Parathyroid adenoma (tissue), 2 donors: ENCODE measurements around the gene MCM7.

Experiments used
- H2AFZ ChIP-seq: fragments of 300-600 bp; sonication (generic); one replicate; pipeline ENCODE4 v1.7.0; 2017; ENCODE audit warnings: antibody characterized with exemption, mild to moderate bottlenecking
- H3K27ac ChIP-seq: fragments of 300-600 bp; sonication (generic); one replicate; pipeline ENCODE4 v1.7.0; 2017
- H3K27me3 ChIP-seq: fragments of 300-600 bp; sonication (generic); one replicate; pipeline ENCODE4 v1.7.0; 2017; ENCODE audit warnings: low read length; ENCODE audit not compliant: control insufficient read depth, insufficient read depth
- H3K36me3 ChIP-seq: fragments of 300-600 bp; sonication (generic); one replicate; pipeline ENCODE4 v1.7.0; 2017; ENCODE audit warnings: low read length; ENCODE audit not compliant: control insufficient read depth, insufficient read depth
- H3K4me1 ChIP-seq: fragments of 300-600 bp; sonication (generic); one replicate; pipeline ENCODE4 v1.7.0; 2017; ENCODE audit warnings: control low read depth
- H3K4me2 ChIP-seq: fragments of 300-600 bp; sonication (generic); one replicate; pipeline ENCODE4 v1.7.0; 2017; ENCODE audit warnings: low read length
- H3K4me3 ChIP-seq: fragments of 300-600 bp; sonication (generic); one replicate; pipeline ENCODE4 v1.7.0; 2017; ENCODE audit warnings: low read depth, low read length
- H3K79me2 ChIP-seq: fragments of 300-600 bp; sonication (generic); one replicate; pipeline ENCODE4 v1.7.0; 2017; ENCODE audit warnings: control low read depth
- H3K9ac ChIP-seq: fragments of 300-600 bp; sonication (generic); one replicate; pipeline ENCODE4 v1.7.0; 2017; ENCODE audit warnings: mild to moderate bottlenecking
- H3K9me3 ChIP-seq: fragments of 300-600 bp; sonication (generic); one replicate; pipeline ENCODE4 v1.7.0; 2017; ENCODE audit warnings: low read length; ENCODE audit not compliant: control insufficient read depth
- TF ChIP-seq, protein P1 (sequence below): fragments of 300-600 bp; sonication (generic); IDR thresholded peaks from one replicate; pipeline ENCODE4 v1.7.0; 2017; ENCODE audit warnings: antibody characterized with exemption, mild to moderate bottlenecking
- donor health status: primary hyperparathyroidism.

MCM7 gene

GRCh38 chr7:100077205-100077604 lies 24.0 kb downstream of the MCM7 start:
- Histone ChIP-seq H3K79me2 (peaks cover 19% of the 10 kb centered on the region), H3K9me3 (no peaks in the 10 kb centered on the region), H3K27me3 (no peaks in the 10 kb centered on the region), H3K4me1 (peaks cover 5% of the 10 kb centered on the region), H3K4me2 (no peak overlapping the region), H3K36me3 (peaks cover 1% of the 10 kb centered on the region), H2AFZ (no peak overlapping the region), H3K9ac (no peak overlapping the region), H3K27ac (no peak overlapping the region), H3K4me3 (no peak overlapping the region)
- TF ChIP-seq, protein P1, sequence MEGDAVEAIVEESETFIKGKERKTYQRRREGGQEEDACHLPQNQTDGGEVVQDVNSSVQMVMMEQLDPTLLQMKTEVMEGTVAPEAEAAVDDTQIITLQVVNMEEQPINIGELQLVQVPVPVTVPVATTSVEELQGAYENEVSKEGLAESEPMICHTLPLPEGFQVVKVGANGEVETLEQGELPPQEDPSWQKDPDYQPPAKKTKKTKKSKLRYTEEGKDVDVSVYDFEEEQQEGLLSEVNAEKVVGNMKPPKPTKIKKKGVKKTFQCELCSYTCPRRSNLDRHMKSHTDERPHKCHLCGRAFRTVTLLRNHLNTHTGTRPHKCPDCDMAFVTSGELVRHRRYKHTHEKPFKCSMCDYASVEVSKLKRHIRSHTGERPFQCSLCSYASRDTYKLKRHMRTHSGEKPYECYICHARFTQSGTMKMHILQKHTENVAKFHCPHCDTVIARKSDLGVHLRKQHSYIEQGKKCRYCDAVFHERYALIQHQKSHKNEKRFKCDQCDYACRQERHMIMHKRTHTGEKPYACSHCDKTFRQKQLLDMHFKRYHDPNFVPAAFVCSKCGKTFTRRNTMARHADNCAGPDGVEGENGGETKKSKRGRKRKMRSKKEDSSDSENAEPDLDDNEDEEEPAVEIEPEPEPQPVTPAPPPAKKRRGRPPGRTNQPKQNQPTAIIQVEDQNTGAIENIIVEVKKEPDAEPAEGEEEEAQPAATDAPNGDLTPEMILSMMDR: no peak

DNA sequence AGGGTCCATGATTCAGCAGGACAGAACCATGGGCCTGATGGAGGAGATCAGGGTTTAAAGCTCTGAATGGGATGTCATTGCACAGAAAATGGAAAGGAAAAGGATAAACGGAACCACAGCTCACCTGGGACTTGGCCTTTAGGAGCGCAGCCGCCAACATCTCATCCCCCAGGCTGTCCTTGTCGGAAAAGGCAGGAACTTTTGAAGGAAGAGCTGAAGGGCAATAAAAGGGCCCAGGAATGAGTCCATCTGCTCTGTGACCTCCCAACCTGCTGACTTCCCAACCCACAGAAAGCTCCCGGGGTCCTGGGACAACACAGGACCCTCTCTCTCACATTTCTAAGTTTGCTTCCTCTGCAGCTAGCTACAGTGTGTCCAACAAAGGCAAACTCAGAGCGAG lies 25.8 kb downstream of the MCM7 start:
- H3K4me2 ChIP-seq: no peak overlapping the region
- peaks cover 12% of the 10 kb centered on the region for H3K79me2 ChIP-seq
- H3K9ac ChIP-seq: no peak overlapping the region
- peaks cover 9% of the 10 kb centered on the region for H3K36me3 ChIP-seq
- no peaks in the 10 kb centered on the region for H3K27me3 ChIP-seq
- H3K9me3 ChIP-seq: no peaks in the 10 kb centered on the region
- no peak overlapping the region for H2AFZ ChIP-seq
- TF ChIP-seq, protein P1: no peak
- H3K27ac ChIP-seq: no peak overlapping the region
- peaks cover 2% of the 10 kb centered on the region for H3K4me1 ChIP-seq
- H3K4me3 ChIP-seq: no peak overlapping the region

- H2AFZ ChIP-seq: no peak overlapping the region
- H3K79me2 ChIP-seq: peaks cover 7% of the 10 kb centered on the region
- H3K36me3 ChIP-seq: peaks cover 9% of the 10 kb centered on the region
- no peak overlapping the region for H3K27ac ChIP-seq
- H3K27me3 ChIP-seq: no peaks in the 10 kb centered on the region
- no peak overlapping the region for H3K4me3 ChIP-seq
- H3K9ac ChIP-seq: no peak overlapping the region
- H3K4me2 ChIP-seq: no peak overlapping the region
- H3K9me3 ChIP-seq: no peaks in the 10 kb centered on the region
- TF ChIP-seq, protein P1: no peak
- no peaks in the 10 kb centered on the region for H3K4me1 ChIP-seq
These were observed 26.4 kb downstream of the MCM7 start for GRCh38 chr7:100074841-100075240.

DNA sequence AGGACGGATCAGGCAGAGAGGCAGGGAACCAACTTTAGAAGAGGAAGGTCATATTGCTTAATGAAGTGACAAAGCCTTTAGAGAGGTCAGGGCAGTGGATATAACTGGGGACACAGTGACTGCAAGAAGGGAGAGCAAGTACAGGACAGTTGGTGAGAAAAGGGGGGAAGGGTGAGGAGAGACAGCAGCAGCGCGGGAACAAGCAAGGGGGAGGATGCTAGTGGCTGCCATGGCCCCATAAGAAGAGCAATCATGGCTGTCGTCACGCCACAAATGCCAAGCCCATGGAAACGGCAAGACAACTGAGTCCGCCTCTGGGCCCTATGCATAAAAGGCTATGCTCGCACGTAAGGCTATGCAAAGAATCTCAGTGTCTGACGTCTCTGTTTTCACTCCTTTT lies 28.7 kb downstream of the MCM7 start:
- Histone ChIP-seq H2AFZ (no peak overlapping the region), H3K36me3 (peaks cover 9% of the 10 kb centered on the region), H3K9me3 (no peaks in the 10 kb centered on the region), H3K27ac (no peak overlapping the region), H3K4me3 (no peak overlapping the region), H3K79me2 (no peaks in the 10 kb centered on the region), H3K9ac (no peak overlapping the region), H3K4me1 (no peaks in the 10 kb centered on the region), H3K4me2 (no peak overlapping the region), H3K27me3 (no peaks in the 10 kb centered on the region)
- TF ChIP-seq, protein P1: no peak

DNA sequence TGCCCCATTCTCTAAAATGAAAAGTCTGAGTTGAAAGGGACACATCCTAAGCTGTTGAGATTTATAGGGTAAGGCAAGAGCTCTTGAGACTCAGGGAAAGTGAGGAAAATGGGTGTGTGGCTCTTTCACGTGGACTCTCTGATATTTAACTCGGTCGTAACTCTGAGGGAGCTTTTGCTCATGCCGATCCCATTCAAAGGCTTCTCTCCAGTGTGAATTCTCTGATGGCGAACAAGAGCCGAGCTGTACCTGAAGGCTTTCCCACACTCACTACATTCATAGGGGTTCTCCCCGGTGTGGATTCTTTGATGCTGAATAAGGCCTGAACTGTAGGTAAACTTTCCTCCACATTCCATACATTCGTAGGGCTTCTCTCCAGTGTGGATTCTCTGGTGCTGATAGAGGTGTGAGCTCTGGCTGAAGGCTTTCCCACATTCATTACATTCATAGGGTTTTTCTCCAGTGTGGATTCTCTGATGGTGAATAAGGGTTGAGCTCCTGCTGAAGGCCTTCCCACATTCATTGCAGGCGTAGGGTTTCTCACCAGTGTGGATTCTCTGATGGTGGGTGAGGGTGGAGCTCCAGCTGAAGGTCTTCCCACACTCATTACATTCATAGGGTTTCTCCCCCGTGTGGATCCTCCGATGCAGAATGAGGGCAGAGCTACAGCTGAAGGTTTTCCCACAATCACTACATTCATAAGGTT lies 30.0 kb downstream of the MCM7 start:
- Histone ChIP-seq H3K36me3 (peaks cover 9% of the 10 kb centered on the region), H3K9ac (no peak overlapping the region), H3K4me2 (no peak overlapping the region), H3K4me3 (no peak overlapping the region), H3K9me3 (no peaks in the 10 kb centered on the region), H3K27me3 (no peaks in the 10 kb centered on the region), H3K79me2 (no peaks in the 10 kb centered on the region), H3K27ac (no peak overlapping the region), H3K4me1 (no peaks in the 10 kb centered on the region), H2AFZ (no peak overlapping the region)
- TF ChIP-seq, protein P1: no peak
